Right lobe of liver (tissue), 4 donors: Measurements from ENCODE around the gene LYST.
"Not testable (repeated sequence)": the region's sequence is repeated elsewhere in the genome, so short reads cannot be mapped to it uniquely, and the experiment has no call there.

Source experiments
- POLR2A ChIP-seq: fragments of 450-650 bp; IDR thresholded peaks from one replicate; pipeline ENCODE4 v1.6.1; 2017; ENCODE audit warnings: antibody characterized with exemption, mild to moderate bottlenecking
- TF ChIP-seq, protein P1 (sequence below), 4 donors: fragments of 200-600 bp in 3 of 4; fragments of 450-650 bp in 1 of 4; IDR thresholded peaks; one replicate each; pipeline versions ENCODE4 v1.5.1 to v1.8.0; 2016 to 2022; ENCODE audit warnings: antibody characterized with exemption in 4 of 4, mild to moderate bottlenecking in 2 of 4
- donor health status: DM: no; HTN: no; CAD: no.
- donor health status: DM: no; HTN: no; CAD: no.
- donor health status: DM: no; HTN: yes; CAD: no.

DNA sequence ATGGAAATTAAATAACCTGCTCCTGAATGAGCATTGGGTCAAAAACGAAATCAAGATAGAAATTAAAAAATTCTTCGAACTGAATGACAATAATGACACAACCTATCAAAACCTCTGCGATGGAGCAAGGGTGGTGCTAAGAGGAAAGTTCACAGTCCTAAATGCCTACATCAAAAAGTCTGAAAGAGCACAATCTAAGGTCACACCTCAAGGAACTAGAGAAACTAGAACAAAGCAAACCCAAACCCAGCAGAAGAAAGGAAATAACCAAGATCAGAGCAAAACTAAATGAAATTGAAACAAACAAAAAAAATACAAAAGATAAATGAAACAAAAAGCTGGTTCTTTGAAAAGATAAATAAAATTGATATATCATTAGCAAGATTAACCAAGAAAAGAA, 18.5 kb downstream of the LYST start:
- TF ChIP-seq, protein P1, sequence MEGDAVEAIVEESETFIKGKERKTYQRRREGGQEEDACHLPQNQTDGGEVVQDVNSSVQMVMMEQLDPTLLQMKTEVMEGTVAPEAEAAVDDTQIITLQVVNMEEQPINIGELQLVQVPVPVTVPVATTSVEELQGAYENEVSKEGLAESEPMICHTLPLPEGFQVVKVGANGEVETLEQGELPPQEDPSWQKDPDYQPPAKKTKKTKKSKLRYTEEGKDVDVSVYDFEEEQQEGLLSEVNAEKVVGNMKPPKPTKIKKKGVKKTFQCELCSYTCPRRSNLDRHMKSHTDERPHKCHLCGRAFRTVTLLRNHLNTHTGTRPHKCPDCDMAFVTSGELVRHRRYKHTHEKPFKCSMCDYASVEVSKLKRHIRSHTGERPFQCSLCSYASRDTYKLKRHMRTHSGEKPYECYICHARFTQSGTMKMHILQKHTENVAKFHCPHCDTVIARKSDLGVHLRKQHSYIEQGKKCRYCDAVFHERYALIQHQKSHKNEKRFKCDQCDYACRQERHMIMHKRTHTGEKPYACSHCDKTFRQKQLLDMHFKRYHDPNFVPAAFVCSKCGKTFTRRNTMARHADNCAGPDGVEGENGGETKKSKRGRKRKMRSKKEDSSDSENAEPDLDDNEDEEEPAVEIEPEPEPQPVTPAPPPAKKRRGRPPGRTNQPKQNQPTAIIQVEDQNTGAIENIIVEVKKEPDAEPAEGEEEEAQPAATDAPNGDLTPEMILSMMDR (IDR thresholded peaks at IDR 0.05): not testable (repeated sequence)
- not testable (repeated sequence) for TF ChIP-seq POLR2A
